Measurements from ENCODE around the gene PRPSAP1.

PRPSAP1 gene

DNA sequence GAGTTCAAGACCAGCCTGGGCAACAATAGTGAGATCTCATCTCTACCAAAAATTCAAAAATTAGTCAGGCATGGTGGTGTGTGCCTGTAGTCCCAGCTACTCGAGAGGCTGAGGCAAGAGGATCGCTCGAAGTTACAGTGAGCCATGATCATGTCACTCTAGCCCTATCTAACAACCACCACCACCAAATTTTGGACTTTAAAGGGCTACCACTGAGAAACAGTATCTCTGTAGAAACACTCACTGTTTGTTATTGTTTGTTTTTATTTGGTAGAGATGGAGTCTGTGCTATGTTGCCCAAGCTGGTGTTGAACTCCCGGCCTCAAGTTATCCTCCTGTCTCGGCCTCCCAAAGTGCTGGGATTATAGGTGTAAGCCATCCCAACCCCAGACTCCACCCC, 89.8 kb downstream of the PRPSAP1 start:
- no peak for DNase-seq

DNA sequence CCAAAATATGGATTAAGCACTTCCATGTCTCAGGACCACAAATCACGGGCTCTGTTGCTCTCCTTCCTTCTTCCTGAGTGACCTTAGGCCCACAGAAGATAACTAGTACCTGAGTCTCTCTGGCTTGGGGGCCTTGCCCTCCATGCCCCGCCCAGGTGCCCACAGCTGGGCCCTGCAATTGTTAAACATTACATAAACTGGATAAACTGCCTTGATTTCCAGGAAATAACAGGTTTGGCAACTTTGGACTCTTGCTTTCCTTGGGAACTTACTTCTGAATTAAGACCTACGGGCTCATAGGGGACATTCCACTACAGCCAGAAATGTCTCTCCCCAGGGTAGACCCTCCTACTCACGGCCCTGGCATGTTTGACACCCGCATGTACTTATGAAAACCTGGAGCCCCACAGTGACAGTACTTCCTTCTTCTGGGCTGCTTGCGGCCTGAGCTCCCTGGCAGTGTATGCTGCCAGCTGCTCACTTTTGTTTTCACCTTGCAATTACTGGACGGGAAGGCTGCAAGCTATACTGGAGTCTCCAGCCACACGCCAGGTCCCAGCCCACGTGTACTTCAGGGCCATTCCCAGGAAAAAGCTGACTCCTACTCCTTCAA, 90.9 kb downstream of the PRPSAP1 start:
- no peak for DNase-seq

DNA sequence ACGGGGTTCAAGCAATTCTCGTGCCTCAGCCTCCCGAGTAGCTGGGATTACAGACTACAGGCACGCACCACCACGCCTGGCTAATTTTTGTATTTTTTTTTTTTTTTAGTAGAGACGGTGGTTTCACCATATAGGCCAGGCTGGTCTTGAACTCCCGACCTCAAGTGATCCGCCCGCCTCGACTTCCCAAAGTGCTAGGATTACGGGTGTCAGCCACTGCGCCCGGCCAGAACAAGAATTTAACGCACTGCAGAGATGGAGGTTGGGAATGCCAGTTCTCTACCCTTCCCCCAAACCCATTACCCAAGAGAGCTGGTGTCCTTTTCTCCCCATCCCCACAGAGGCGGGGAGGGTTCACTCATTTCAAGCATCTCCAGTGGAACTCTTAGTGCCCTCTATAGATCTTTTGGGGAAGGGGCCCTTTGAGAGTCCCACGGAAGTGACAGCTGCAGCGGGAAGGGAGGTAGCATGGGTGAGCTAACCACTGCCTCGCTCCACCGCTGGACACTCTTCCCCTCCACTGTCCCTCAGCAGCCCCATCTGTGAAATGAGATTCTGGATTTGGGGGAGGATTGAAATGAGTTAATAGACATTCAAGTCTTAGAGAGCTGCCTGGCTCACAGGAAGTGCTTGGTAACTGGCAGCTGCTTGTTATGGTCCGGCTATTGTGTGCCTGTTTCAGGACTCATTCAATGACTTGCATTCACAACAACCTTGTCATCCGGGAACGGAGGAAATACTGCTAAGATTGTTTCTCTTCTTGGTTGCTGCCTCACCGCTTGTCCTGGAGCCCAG, 92.1 kb downstream of the PRPSAP1 start:
- DNase-seq = no peak

DNA sequence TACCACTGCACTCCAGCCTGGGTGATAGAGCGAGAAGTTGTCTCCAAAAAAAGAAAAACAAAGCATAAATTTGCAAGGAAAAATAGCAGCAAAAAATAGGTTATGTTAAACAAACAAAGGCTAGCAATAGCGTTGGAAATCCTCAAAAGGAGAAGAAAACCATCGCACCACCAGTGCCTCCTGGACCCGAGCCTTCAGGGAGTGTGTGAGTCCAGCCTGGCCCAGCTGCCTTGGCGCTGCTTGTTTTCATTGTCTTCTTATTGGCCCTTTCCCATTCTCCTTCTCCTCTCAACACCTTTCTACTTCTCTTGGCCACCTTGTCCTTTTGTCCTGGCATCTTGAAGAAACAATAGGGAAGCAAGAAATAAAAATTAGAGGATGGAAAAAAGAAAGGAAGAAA, 93.0 kb downstream of the PRPSAP1 start:
- DNase-seq = no peak

DNA sequence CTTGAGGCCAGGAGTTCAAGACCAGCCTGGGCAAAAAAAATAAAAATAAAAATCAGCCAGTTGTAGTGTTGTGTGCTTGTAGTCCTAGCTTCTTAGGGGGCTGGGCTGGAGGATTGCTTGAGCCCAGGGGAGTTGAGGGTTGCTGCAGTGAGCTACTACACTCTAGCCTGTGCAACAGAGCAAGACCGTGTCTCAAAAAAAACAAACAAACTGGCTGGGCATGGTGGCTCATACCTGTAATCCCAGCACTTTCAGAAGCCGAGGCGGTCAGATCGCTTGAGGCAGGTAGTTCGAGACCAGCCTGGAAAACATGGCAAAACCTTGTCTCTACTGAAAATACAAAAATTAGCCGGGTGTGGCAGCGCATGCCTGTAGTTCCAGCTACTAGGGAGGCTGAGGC, 93.5 kb downstream of the PRPSAP1 start:
- DNase-seq = no peak
